Ovary (tissue), 9 donors: ENCODE results near the gene DHRS4L2. TPM values are rescaled to one million over a fixed set of nuclear protein-coding genes. Genes with fewer than 3 reads are reported as not detected.

Experiments
- DNase-seq, 5 donors: peaks; one replicate each; pipeline ENCODE4 v3.0.0-alpha.2; 2019 to 2020
- H3K27ac ChIP-seq, 2 donors: fragments of 200-600 bp; one replicate each; pipeline versions ENCODE4 v1.5.1 to v1.8.0; 2019 to 2022
- H3K27me3 ChIP-seq: fragments of 200-600 bp; one replicate; pipeline ENCODE4 v1.8.0; 2022
- H3K36me3 ChIP-seq: fragments of 200-600 bp; sonication (generic); one replicate; pipeline ENCODE4 v1.5.1; 2019
- H3K4me1 ChIP-seq: one replicate; pipeline ENCODE4 v1.8.1; 2013; ENCODE audit warnings: mild to moderate bottlenecking, moderate library complexity; ENCODE audit not compliant: insufficient read depth
- H3K4me3 ChIP-seq: fragments of 200-600 bp; sonication (generic); one replicate; pipeline ENCODE4 v1.5.1; 2017
- H3K9me3 ChIP-seq, 2 donors: fragments of 200-600 bp in 1 of 2; sonication (generic) in 1 of 2; one replicate each; pipeline versions ENCODE4 v1.5.1 to v1.8.1; 2013 to 2019; ENCODE audit warnings: mild to moderate bottlenecking in 1 of 2, moderate library complexity in 1 of 2
- CTCF ChIP-seq, 3 donors: fragments of 450-650 bp in 2 of 3; fragments of 200-600 bp in 1 of 3; IDR thresholded peaks; one replicate each; pipeline versions ENCODE4 v1.5.1 to v1.8.0; 2016 to 2022; ENCODE audit warnings: antibody characterized with exemption in 3 of 3, mild to moderate bottlenecking in 1 of 3
- EP300 ChIP-seq: sonication (generic); formaldehyde crosslinking; IDR thresholded peaks from one replicate; pipeline ENCODE4 v1.6.1; 2017; ENCODE audit warnings: antibody characterized with exemption
- POLR2A ChIP-seq: fragments of 450-650 bp; IDR thresholded peaks from one replicate; pipeline ENCODE4 v1.6.1; 2017; ENCODE audit warnings: antibody characterized with exemption, mild to moderate bottlenecking, moderate library complexity
- WGBS, 3 donors: extraction: QIAGEN DNeasy Blood & Tissue Kit in 1 of 3; methylation state at CpG; one replicate each; pipeline versions ENCODE4 v1.1.5 to v1.1.7; 2013 to 2017; 5-methylcytosine and 5-hydroxymethylcytosine counted together
- intact Hi-C, 4 donors: fragments of 100-400 bp; cut with DNase I; formaldehyde crosslinking; loops; one replicate each; pipeline versions ENCODE4 v1.11.0 to v1.15.1; 2022 to 2023
- polyA plus RNA-seq, 2 donors: library from polyadenylated mRNA; stranded (reverse); fragments of 200-250 nt in 1 of 2; fragments of 350-450 nt in 1 of 2; fragmentation: Illumina TruSeq in 1 of 2; extraction: RNeasy Lipid Tissue Mini Kit (QIAGEN cat#74804) in 1 of 2; gene quantifications; one replicate each; pipeline ENCODE4 v1.2.3, GENCODE V29; 2013 to 2014
- total RNA-seq, 7 donors: library from RNA; depleted of rRNA in 2 of 7; stranded (reverse); fragments of >200 nt in 2 of 7; fragmentation: NEBNext Ultra II Directional in 3 of 7; extraction: Animal tissue kit (Norgen Biotek cat#: 25700) in 3 of 7; gene quantifications; one replicate each; pipeline versions ENCODE4 v1.1.0 to v1.2.4, GENCODE V29; 2016 to 2023
- donor health status: DM: no; HTN: no; CAD: no; lungs with moderate emphysema.
- donor health status: DM: no; HTN: no; CAD: no.
- donor health status: Bipolar disorder and iron deficiency.
- donor health status: DM: yes; HTN: yes; CAD: no.
- donor health status: DM: no; HTN: no; CAD: no.
- donor health status: DM: yes; HTN: yes; CAD: no.

DHRS4L2 gene
- total and polyA plus RNA-seq, 9 donors = 7.7 to 33.1 (median 19.5) TPM

DNA sequence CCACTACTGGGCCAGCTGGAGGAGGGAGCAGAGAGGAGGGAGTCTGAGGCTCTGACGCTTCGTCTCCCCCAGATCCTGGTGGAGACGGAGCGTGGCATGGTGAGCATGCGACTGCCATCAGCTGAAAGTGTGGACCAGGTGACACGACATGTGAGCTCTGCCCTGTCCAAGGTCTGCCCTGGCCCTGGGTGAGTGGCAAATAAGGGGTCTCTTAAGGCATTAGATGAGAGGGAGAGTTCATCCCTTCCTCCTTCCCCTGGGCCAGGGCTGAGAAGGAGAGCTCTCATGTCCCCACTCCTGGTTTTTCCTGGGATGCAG is 65.6 kb downstream of the DHRS4L2 start:
- Histone ChIP-seq H3K36me3 (no peaks in the 10 kb centered on the region), H3K27me3 (no peaks in the 10 kb centered on the region), H3K4me1 (peaks cover 9% of the 10 kb centered on the region), H3K9me3 (no peaks in the 10 kb centered on the region), H3K4me3 (no peak overlapping the region), H3K27ac (no peak overlapping the region)
- TF ChIP-seq CTCF (IDR thresholded peaks at IDR 0.05) (no peak), POLR2A (no peak), EP300 (no peak)
- DNase-seq = no peak
- intact Hi-C loops = loop anchor here in 2 of 4 donors (10.0 kb wide), 1 partner anchor 51 kb away; no protein-coding TSS in a partner anchor
- 77 to 90% (median 83%) methylated on average over 6 of the region's 6 CpGs for WGBS, 3 donors

DNA sequence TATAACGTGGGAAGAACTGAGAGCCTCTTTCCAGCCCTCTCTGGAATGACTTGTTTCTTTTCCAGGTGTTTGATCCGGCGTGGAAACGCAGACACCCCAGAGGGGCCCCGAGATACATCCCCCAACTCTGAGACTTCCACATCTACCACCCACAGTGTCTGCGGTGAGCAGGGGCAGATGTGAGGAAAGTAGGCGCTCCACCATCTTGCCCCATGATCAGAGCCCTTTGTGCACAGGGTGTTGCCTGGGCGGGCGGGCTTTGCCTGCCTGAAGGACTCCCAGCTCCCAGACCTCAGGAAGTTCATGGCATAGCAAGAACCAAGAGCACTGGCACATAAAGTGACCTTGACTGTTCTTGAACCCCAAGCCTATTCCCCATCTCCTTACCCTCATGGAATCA is 65.9 kb downstream of the DHRS4L2 start:
- no peak overlapping the region for H3K27ac ChIP-seq
- TF ChIP-seq CTCF (IDR thresholded peaks at IDR 0.05) (no peak), POLR2A (no peak), EP300 (no peak)
- H3K4me1 ChIP-seq = peaks cover 9% of the 10 kb centered on the region
- 91 to 96% (median 95%) methylated on average over 9 of the region's 9 CpGs for WGBS, 3 donors
- H3K9me3 ChIP-seq = no peaks in the 10 kb centered on the region
- no peaks in the 10 kb centered on the region for H3K36me3 ChIP-seq
- intact Hi-C loops = loop anchor here in 3 of 4 donors (5.0 to 10.0 kb wide), 2 partner anchors 50 to 108 kb away; partner anchors contain the start of gene IRF9 (in 1 of the 3)
- H3K4me3 ChIP-seq = no peak overlapping the region
- no peaks in the 10 kb centered on the region for H3K27me3 ChIP-seq
- no peak for DNase-seq

Other genes with a start within 250 kb of the DHRS4L2 start
- 10 to 100 TPM; 16.6 to 38.7 (median 25.4) TPM for gene DHRS4, start 35.2 kb upstream of the DHRS4L2 start, total RNA-seq
- gene DHRS4, start 35.2 kb upstream of the DHRS4L2 start, polyA plus RNA-seq = 10 to 100 TPM; 25.2 to 38.8 TPM
- gene CARMIL3, start 63.1 kb downstream of the DHRS4L2 start, total RNA-seq = 1 to 10 TPM in 1 of 7 donors, under 1 TPM in 5, not detected in 1; 0.08 to 1.3 (median 0.37) TPM
- gene CARMIL3, start 63.1 kb downstream of the DHRS4L2 start, polyA plus RNA-seq = under 1 TPM; 0.08 to 0.10 TPM
- gene CPNE6, start 82.6 kb downstream of the DHRS4L2 start, total RNA-seq = under 1 TPM in 1 of 7 donors, not detected in 6; 0.71 TPM
- gene CPNE6, start 82.6 kb downstream of the DHRS4L2 start, polyA plus RNA-seq = under 1 TPM; 0.08 to 0.55 TPM
- 10 to 100 TPM in 1 of 7 donors, 1 to 10 TPM in 6; 2.4 to 66.8 (median 5.4) TPM for gene PCK2, start 105.4 kb downstream of the DHRS4L2 start, total RNA-seq
- gene PCK2, start 105.4 kb downstream of the DHRS4L2 start, polyA plus RNA-seq = 1 to 10 TPM; 3.1 to 5.6 TPM
- gene DCAF11, start 125.8 kb downstream of the DHRS4L2 start, total RNA-seq = 10 to 100 TPM; 34.7 to 71.4 (median 51.5) TPM
- 10 to 100 TPM; 38.7 to 62.4 TPM for gene DCAF11, start 125.8 kb downstream of the DHRS4L2 start, polyA plus RNA-seq
- 1 to 10 TPM; 1.0 to 4.1 (median 2.8) TPM for gene NRL, start 126.0 kb downstream of the DHRS4L2 start, total RNA-seq
- gene NRL, start 126.0 kb downstream of the DHRS4L2 start, polyA plus RNA-seq = 1 to 10 TPM in 1 of 2 donors, under 1 TPM in 1; 0.78 to 2.8 TPM
- 1 to 10 TPM in 1 of 7 donors, under 1 TPM in 4, not detected in 2; 0.57 to 1.2 (median 0.77) TPM for gene FITM1, start 141.7 kb downstream of the DHRS4L2 start, total RNA-seq
- under 1 TPM in 1 of 2 donors, not detected in 1; 0.80 TPM for gene FITM1, start 141.7 kb downstream of the DHRS4L2 start, polyA plus RNA-seq
- 100 to 1,000 TPM in 6 of 7 donors, 10 to 100 TPM in 1; 93.6 to 193 (median 168) TPM for gene PSME1, start 147.3 kb downstream of the DHRS4L2 start, total RNA-seq
- 100 to 1,000 TPM; 220 to 261 TPM for gene PSME1, start 147.3 kb downstream of the DHRS4L2 start, polyA plus RNA-seq
- gene EMC9, start 152.7 kb downstream of the DHRS4L2 start, total RNA-seq = 10 to 100 TPM; 13.0 to 26.3 (median 17.3) TPM
- 10 to 100 TPM in 1 of 2 donors, 1 to 10 TPM in 1; 5.1 to 30.7 TPM for gene EMC9, start 152.7 kb downstream of the DHRS4L2 start, polyA plus RNA-seq
- 100 to 1,000 TPM in 3 of 7 donors, 10 to 100 TPM in 4; 34.7 to 129 (median 95.6) TPM for gene PSME2, start 157.7 kb downstream of the DHRS4L2 start, total RNA-seq
- 100 to 1,000 TPM in 1 of 2 donors, 10 to 100 TPM in 1; 82.5 to 160 TPM for gene PSME2, start 157.7 kb downstream of the DHRS4L2 start, polyA plus RNA-seq
- gene RNF31, start 158.6 kb downstream of the DHRS4L2 start, total RNA-seq = 10 to 100 TPM; 19.2 to 74.4 (median 61.4) TPM
- 10 to 100 TPM; 36.1 to 40.0 TPM for gene RNF31, start 158.6 kb downstream of the DHRS4L2 start, polyA plus RNA-seq
- 100 to 1,000 TPM in 1 of 7 donors, 10 to 100 TPM in 6; 31.6 to 151 (median 72.7) TPM for gene IRF9, start 172.3 kb downstream of the DHRS4L2 start, total RNA-seq
- gene IRF9, start 172.3 kb downstream of the DHRS4L2 start, polyA plus RNA-seq = 100 to 1,000 TPM in 1 of 2 donors, 10 to 100 TPM in 1; 87.4 to 212 TPM
- gene REC8, start 183.2 kb downstream of the DHRS4L2 start, total RNA-seq = 10 to 100 TPM in 4 of 7 donors, 1 to 10 TPM in 3; 6.2 to 75.4 (median 13.5) TPM
- gene REC8, start 183.2 kb downstream of the DHRS4L2 start, polyA plus RNA-seq = 1 to 10 TPM; 4.9 to 5.1 TPM
- gene IPO4, start 199.9 kb downstream of the DHRS4L2 start, total RNA-seq = 10 to 100 TPM; 12.3 to 50.9 (median 34.0) TPM
- gene IPO4, start 199.9 kb downstream of the DHRS4L2 start, polyA plus RNA-seq = 10 to 100 TPM in 1 of 2 donors, 1 to 10 TPM in 1; 5.6 to 11.3 TPM
- 10 to 100 TPM; 34.9 to 65.6 (median 44.9) TPM for gene TM9SF1, start 206.5 kb downstream of the DHRS4L2 start, total RNA-seq
- 10 to 100 TPM; 32.3 to 40.0 TPM for gene TM9SF1, start 206.5 kb downstream of the DHRS4L2 start, polyA plus RNA-seq
- gene TSSK4, start 216.8 kb downstream of the DHRS4L2 start, total RNA-seq = 1 to 10 TPM in 2 of 7 donors, under 1 TPM in 2, not detected in 3; 0.45 to 1.1 (median 0.90) TPM
- gene TSSK4, start 216.8 kb downstream of the DHRS4L2 start, polyA plus RNA-seq = under 1 TPM in 1 of 2 donors, not detected in 1; 0.06 TPM
- 10 to 100 TPM; 26.8 to 57.5 (median 41.0) TPM for gene CHMP4A, start 224.6 kb downstream of the DHRS4L2 start, total RNA-seq
- 100 to 1,000 TPM in 1 of 2 donors, 10 to 100 TPM in 1; 56.1 to 105 TPM for gene CHMP4A, start 224.6 kb downstream of the DHRS4L2 start, polyA plus RNA-seq
- 10 to 100 TPM; 15.5 to 27.7 (median 18.1) TPM for gene MDP1, start 227.1 kb downstream of the DHRS4L2 start, total RNA-seq
- gene MDP1, start 227.1 kb downstream of the DHRS4L2 start, polyA plus RNA-seq = 10 to 100 TPM; 19.4 to 32.6 TPM
- gene NEDD8, start 243.4 kb downstream of the DHRS4L2 start, total RNA-seq = 100 to 1,000 TPM in 6 of 7 donors, 10 to 100 TPM in 1; 69.7 to 155 (median 124) TPM
- gene NEDD8, start 243.4 kb downstream of the DHRS4L2 start, polyA plus RNA-seq = 100 to 1,000 TPM; 180 to 301 TPM
- 10 to 100 TPM; 46.2 to 64.7 (median 57.7) TPM for gene GMPR2, start 244.0 kb downstream of the DHRS4L2 start, total RNA-seq
- 10 to 100 TPM; 66.3 to 85.7 TPM for gene GMPR2, start 244.0 kb downstream of the DHRS4L2 start, polyA plus RNA-seq